Neural progenitor cell (in vitro differentiated cells): ENCODE data around the gene OSCP1. TPM values are rescaled to one million over a fixed set of nuclear protein-coding genes. Genes with fewer than 3 reads are reported as not detected.

Source experiments
- DNase-seq: peaks from one replicate; pipeline ENCODE4 v3.0.0-alpha.2; 2016; ENCODE audit warnings: low spot score
- H2AFZ ChIP-seq: fragments of 200-600 bp; sonication (generic); replicated peaks from 2 replicates; pipeline ENCODE4 v1.6.1; 2016; ENCODE audit warnings: antibody characterized with exemption
- H3F3A ChIP-seq: fragments of 200-600 bp; sonication (generic); 2 replicates; pipeline ENCODE4 v1.6.1; 2016; ENCODE audit warnings: antibody characterized with exemption, low read depth
- H3K27ac ChIP-seq: fragments of 200-600 bp; sonication (generic); 2 replicates; pipeline ENCODE4 v1.5.1; 2016; ENCODE audit warnings: mild to moderate bottlenecking
- H3K27me3 ChIP-seq: fragments of 200-600 bp; sonication (generic); 2 replicates; pipeline ENCODE4 v1.6.1; 2016; ENCODE audit warnings: mild to moderate bottlenecking, moderate library complexity
- H3K36me3 ChIP-seq: fragments of 200-600 bp; sonication (generic); 2 replicates; pipeline ENCODE4 v1.5.1; 2016
- H3K4me1 ChIP-seq: fragments of 200-600 bp; sonication (generic); 2 replicates; pipeline ENCODE4 v1.6.1; 2016; ENCODE audit warnings: mixed run types
- H3K4me2 ChIP-seq: fragments of 200-600 bp; sonication (generic); 2 replicates; pipeline ENCODE4 v1.6.1; 2016
- H3K4me3 ChIP-seq: fragments of 200-600 bp; sonication (generic); 2 replicates; pipeline ENCODE4 v1.5.1; 2016
- H3K79me2 ChIP-seq: fragments of 200-600 bp; sonication (generic); 2 replicates; pipeline ENCODE4 v1.6.1; 2016; ENCODE audit warnings: low read depth
- H3K9ac ChIP-seq: fragments of 200-600 bp; sonication (generic); 2 replicates; pipeline ENCODE4 v1.6.1; 2016
- H3K9me3 ChIP-seq: fragments of 200-600 bp; sonication (generic); 2 replicates; pipeline ENCODE4 v1.5.1; 2016; ENCODE audit warnings: low read depth
- H4K20me1 ChIP-seq: fragments of 200-600 bp; sonication (generic); 2 replicates; pipeline ENCODE4 v1.6.1; 2016; ENCODE audit warnings: low read depth
- H3K27ac Mint-ChIP-seq: 3 replicates; pipeline ENCODE4 v1.8.0; 2021; ENCODE audit warnings: mixed read lengths
- H3K27me3 Mint-ChIP-seq: 2 replicates; pipeline ENCODE4 v1.8.0; 2022; ENCODE audit warnings: low read depth, mild to moderate bottlenecking, inconsistent platforms, moderate library complexity, mixed read lengths; ENCODE audit not compliant: insufficient read depth
- H3K36me3 Mint-ChIP-seq: 3 replicates; pipeline ENCODE4 v1.8.0; 2021; ENCODE audit warnings: mixed read lengths
- H3K4me1 Mint-ChIP-seq: 3 replicates; pipeline ENCODE4 v1.8.0; 2021; ENCODE audit warnings: mixed read lengths
- H3K4me3 Mint-ChIP-seq: 3 replicates; pipeline ENCODE4 v1.8.0; 2021; ENCODE audit warnings: mild to moderate bottlenecking, moderate library complexity, mixed read lengths
- H3K9me3 Mint-ChIP-seq: 3 replicates; pipeline ENCODE4 v1.8.0; 2020; ENCODE audit warnings: mixed read lengths
- EZH2 ChIP-seq: fragments of 200-600 bp; sonication (generic); IDR thresholded peaks from 2 replicates; pipeline ENCODE4 v1.6.1; 2017; ENCODE audit warnings: antibody characterized with exemption, mild to moderate bottlenecking, moderate library complexity
- EZH2phosphoT487 ChIP-seq: fragments of 200-600 bp; sonication (generic); IDR thresholded peaks from 2 replicates; pipeline ENCODE4 v1.6.1; 2017; ENCODE audit warnings: antibody characterized with exemption
- total RNA-seq: library from RNA; depleted of rRNA; stranded (reverse); fragments of >200 nt; gene quantifications from 2 replicates; pipeline ENCODE4 v1.2.3, GENCODE V29; 2015; ENCODE audit warnings: low replicate concordance
- TF ChIP-seq, protein P1 (sequence below): fragments of 200-600 bp; sonication (generic); IDR thresholded peaks from 2 replicates; pipeline ENCODE4 v1.5.1; 2017; ENCODE audit warnings: antibody characterized with exemption, mild to moderate bottlenecking

The OSCP1 gene
- total RNA-seq, 1 donor from 2014 or later = 7.8 TPM

DNA sequence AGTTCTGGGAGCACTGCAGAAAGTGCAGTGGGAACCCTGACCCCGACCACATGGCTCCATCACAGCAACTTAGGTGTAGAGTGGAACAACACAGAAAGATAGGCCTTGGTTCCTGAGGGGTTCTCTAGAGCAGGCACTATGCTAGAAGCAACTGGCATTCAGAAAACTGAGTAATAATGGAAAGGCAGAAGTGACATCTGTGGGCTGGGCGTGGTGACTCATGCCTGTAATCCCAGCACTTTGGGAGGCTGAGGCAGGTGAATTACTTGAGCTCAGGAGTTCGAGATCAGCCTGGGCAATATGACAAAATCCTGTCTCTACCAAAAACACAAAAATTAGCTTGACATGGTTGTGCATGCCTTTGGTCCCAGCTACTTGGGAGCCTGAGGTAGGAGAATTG is 8.7 kb upstream of the OSCP1 start:
- no peak for DNase-seq
- H3K36me3 Mint-ChIP-seq = peaks cover 10% of the 10 kb centered on the region

DNA sequence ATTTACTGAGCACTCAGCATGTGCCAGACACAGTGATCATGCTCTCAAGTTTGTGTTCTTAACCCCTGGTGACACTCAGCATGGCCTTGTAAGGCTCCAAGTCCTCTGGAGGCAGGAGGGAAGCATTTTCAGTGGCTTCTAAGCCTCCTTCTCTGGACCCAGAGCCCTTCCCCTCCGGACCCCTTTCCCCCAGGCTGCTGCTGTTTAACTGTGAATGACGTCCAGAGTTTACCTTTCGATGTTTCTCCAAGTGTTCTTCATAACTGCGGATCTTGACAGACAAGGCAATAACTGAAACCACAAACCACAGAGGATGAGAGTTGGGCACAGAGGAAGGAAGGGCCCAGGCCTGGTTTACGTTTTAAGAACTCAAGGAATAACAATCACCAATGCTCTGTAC is 7.4 kb upstream of the OSCP1 start:
- peaks cover 10% of the 10 kb centered on the region for H3K36me3 Mint-ChIP-seq
- no peaks in the 10 kb centered on the region for H3K27me3 ChIP-seq
- H3K9me3 Mint-ChIP-seq = no peaks in the 10 kb centered on the region
- peaks cover 6% of the 10 kb centered on the region for H3K4me1 Mint-ChIP-seq
- no peak overlapping the region for H3K27ac ChIP-seq
- no peak for TF ChIP-seq EZH2phosphoT487
- TF ChIP-seq, protein P1, sequence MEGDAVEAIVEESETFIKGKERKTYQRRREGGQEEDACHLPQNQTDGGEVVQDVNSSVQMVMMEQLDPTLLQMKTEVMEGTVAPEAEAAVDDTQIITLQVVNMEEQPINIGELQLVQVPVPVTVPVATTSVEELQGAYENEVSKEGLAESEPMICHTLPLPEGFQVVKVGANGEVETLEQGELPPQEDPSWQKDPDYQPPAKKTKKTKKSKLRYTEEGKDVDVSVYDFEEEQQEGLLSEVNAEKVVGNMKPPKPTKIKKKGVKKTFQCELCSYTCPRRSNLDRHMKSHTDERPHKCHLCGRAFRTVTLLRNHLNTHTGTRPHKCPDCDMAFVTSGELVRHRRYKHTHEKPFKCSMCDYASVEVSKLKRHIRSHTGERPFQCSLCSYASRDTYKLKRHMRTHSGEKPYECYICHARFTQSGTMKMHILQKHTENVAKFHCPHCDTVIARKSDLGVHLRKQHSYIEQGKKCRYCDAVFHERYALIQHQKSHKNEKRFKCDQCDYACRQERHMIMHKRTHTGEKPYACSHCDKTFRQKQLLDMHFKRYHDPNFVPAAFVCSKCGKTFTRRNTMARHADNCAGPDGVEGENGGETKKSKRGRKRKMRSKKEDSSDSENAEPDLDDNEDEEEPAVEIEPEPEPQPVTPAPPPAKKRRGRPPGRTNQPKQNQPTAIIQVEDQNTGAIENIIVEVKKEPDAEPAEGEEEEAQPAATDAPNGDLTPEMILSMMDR = no peak
- TF ChIP-seq EZH2 = no peak
- H3K4me2 ChIP-seq = no peak overlapping the region
- no peaks in the 10 kb centered on the region for H3K9me3 ChIP-seq
- H3K36me3 ChIP-seq = no peaks in the 10 kb centered on the region
- peaks cover 6% of the 10 kb centered on the region for H3K79me2 ChIP-seq
- H3K4me3 Mint-ChIP-seq = no peak overlapping the region
- no peak for DNase-seq
- H3K27ac Mint-ChIP-seq = no peak overlapping the region
- no peaks in the 10 kb centered on the region for H4K20me1 ChIP-seq
- H3K27me3 Mint-ChIP-seq = peaks cover 3% of the 10 kb centered on the region
- no peaks in the 10 kb centered on the region for H3K4me1 ChIP-seq
- H3K4me3 ChIP-seq = no peak overlapping the region
- H3K9ac ChIP-seq = no peak overlapping the region
- peaks cover 5% of the 10 kb centered on the region for H3F3A ChIP-seq
- H2AFZ ChIP-seq = no peak overlapping the region

More for the DNA sequence above, 8.7 kb upstream of the OSCP1 start:
- H3K9me3 Mint-ChIP-seq = no peaks in the 10 kb centered on the region
- Histone ChIP-seq H3K27me3 (no peaks in the 10 kb centered on the region), H3K36me3 (no peaks in the 10 kb centered on the region), H3K79me2 (peaks cover 18% of the 10 kb centered on the region), H3K27ac (no peak overlapping the region), H4K20me1 (no peaks in the 10 kb centered on the region), H3K4me1 (peaks cover 4% of the 10 kb centered on the region), H3K4me2 (no peak overlapping the region), H3K4me3 (no peak overlapping the region), H3K9ac (no peak overlapping the region), H3F3A (peaks cover 13% of the 10 kb centered on the region), H2AFZ (no peak overlapping the region), H3K9me3 (no peaks in the 10 kb centered on the region)
- no peak overlapping the region for H3K4me3 Mint-ChIP-seq
- TF ChIP-seq EZH2 (no peak), EZH2phosphoT487 (no peak)
- TF ChIP-seq, protein P1 = no peak
- peaks cover 14% of the 10 kb centered on the region for H3K4me1 Mint-ChIP-seq
- H3K27me3 Mint-ChIP-seq = peaks cover 3% of the 10 kb centered on the region
- H3K27ac Mint-ChIP-seq = no peak overlapping the region

DNA sequence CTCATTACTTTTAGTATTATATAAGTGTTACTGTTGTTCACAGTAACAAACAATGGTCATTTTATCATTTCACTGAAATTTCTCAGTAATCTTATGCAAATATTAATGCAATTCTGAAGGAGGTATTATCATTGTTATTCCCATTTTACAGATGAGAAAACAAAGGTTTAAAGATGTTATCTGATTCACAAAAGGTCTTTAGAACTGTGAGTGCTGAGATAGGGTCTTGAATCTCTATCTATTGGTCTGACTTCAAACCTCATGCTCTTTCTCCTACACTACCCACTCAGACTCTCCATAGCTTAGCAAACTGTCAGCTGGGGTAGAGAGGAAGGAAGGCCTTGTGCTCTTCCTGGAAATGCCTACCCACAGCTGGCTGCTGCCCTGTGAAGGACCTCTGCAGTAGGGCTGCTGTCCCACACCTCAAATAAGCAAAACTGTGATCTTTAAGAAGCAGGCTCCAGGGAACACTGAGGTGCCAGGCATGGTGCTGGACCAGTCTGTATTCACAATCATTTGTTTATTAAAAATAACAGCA is 6.2 kb upstream of the OSCP1 start:
- H2AFZ ChIP-seq = no peak overlapping the region
- no peaks in the 10 kb centered on the region for H3K4me1 ChIP-seq
- H3K4me3 ChIP-seq = no peak overlapping the region
- Mint-ChIP-seq H3K27me3 (peaks cover 3% of the 10 kb centered on the region), H3K4me3 (no peak overlapping the region), H3K4me1 (peaks cover 6% of the 10 kb centered on the region), H3K36me3 (peaks cover 6% of the 10 kb centered on the region), H3K9me3 (no peaks in the 10 kb centered on the region), H3K27ac (no peak overlapping the region)
- TF ChIP-seq, protein P1 = no peak
- TF ChIP-seq EZH2 (no peak), EZH2phosphoT487 (no peak)
- H3F3A ChIP-seq = peaks cover 5% of the 10 kb centered on the region
- no peak overlapping the region for H3K27ac ChIP-seq
- H3K4me2 ChIP-seq = no peak overlapping the region
- H3K9ac ChIP-seq = no peak overlapping the region
- H3K27me3 ChIP-seq = no peaks in the 10 kb centered on the region
- no peak for DNase-seq
- no peaks in the 10 kb centered on the region for H3K79me2 ChIP-seq
- no peaks in the 10 kb centered on the region for H4K20me1 ChIP-seq
- H3K36me3 ChIP-seq = no peaks in the 10 kb centered on the region
- H3K9me3 ChIP-seq = no peaks in the 10 kb centered on the region
